IPS DF 6.9 (cell line): ENCODE data around the gene TENT5C.

Source experiments
- DNase-seq: peaks from one replicate; pipeline ENCODE4 v3.0.0-alpha.2; 2013; ENCODE audit warnings: low read depth, low spot score
- H3K27ac ChIP-seq: one replicate; pipeline ENCODE4 v1.5.1; 2013; ENCODE audit warnings: low read length, control low read depth
- H3K27me3 ChIP-seq: 2 replicates; pipeline ENCODE4 v1.6.1; 2013; ENCODE audit warnings: mild to moderate bottlenecking, low read length; ENCODE audit not compliant: control insufficient read depth, insufficient read depth
- H3K36me3 ChIP-seq: 2 replicates; pipeline ENCODE4 v1.6.1; 2013; ENCODE audit warnings: low read length; ENCODE audit not compliant: control insufficient read depth, insufficient read depth
- H3K4me1 ChIP-seq: 2 replicates; pipeline ENCODE4 v1.6.1; 2013; ENCODE audit warnings: low read length; ENCODE audit not compliant: control insufficient read depth, insufficient read depth
- H3K4me3 ChIP-seq: 2 replicates; pipeline ENCODE4 v1.5.1; 2013; ENCODE audit warnings: mild to moderate bottlenecking, low read length
- H3K9me3 ChIP-seq: 2 replicates; pipeline ENCODE4 v1.6.1; 2013; ENCODE audit warnings: low read length, inconsistent platforms; ENCODE audit not compliant: control insufficient read depth, insufficient read depth
- WGBS: extraction: QIAGEN DNeasy Blood & Tissue Kit; methylation state at CpG from one replicate; pipeline ENCODE4 v1.1.7; 2013; ENCODE audit warnings: mixed read lengths, missing lambda C conversion rate; ENCODE audit not compliant: insufficient read length, insufficient coverage; 5-methylcytosine and 5-hydroxymethylcytosine counted together

TENT5C gene

GRCh38 chr1:117572546-117572945 is 33.3 kb upstream of the TENT5C start:
- no peak overlapping the region for H3K4me3 ChIP-seq
- no peaks in the 10 kb centered on the region for H3K9me3 ChIP-seq
- H3K27ac ChIP-seq: no peak overlapping the region
- no peak for DNase-seq
- H3K4me1 ChIP-seq: peaks cover 5% of the 10 kb centered on the region; the same call in 1 of the 2 replicates
- H3K36me3 ChIP-seq: no peaks in the 10 kb centered on the region
- no CpG with 5 or more reads among the region's 4 CpGs for WGBS
- H3K27me3 ChIP-seq: no peaks in the 10 kb centered on the region

GRCh38 chr1:117573386-117574023 is 32.3 kb upstream of the TENT5C start:
- no peak overlapping the region for H3K4me3 ChIP-seq
- no peak for DNase-seq
- H3K4me1 ChIP-seq: peaks cover 5% of the 10 kb centered on the region; the same call in 1 of the 2 replicates
- no peaks in the 10 kb centered on the region for H3K36me3 ChIP-seq
- no CpG with 5 or more reads among the region's 10 CpGs for WGBS
- no peaks in the 10 kb centered on the region for H3K27me3 ChIP-seq
- no peak overlapping the region for H3K27ac ChIP-seq
- H3K9me3 ChIP-seq: no peaks in the 10 kb centered on the region

GRCh38 chr1:117574161-117574835 is 31.6 kb upstream of the TENT5C start:
- peaks cover 5% of the 10 kb centered on the region; the same call in 1 of the 2 replicates for H3K4me1 ChIP-seq
- no peaks in the 10 kb centered on the region for H3K36me3 ChIP-seq
- H3K27ac ChIP-seq: no peak overlapping the region
- WGBS: no CpG with 5 or more reads among the region's 5 CpGs
- DNase-seq: no peak
- H3K9me3 ChIP-seq: no peaks in the 10 kb centered on the region
- no peak overlapping the region for H3K4me3 ChIP-seq
- H3K27me3 ChIP-seq: no peaks in the 10 kb centered on the region

GRCh38 chr1:117575586-117576225 is 30.1 kb upstream of the TENT5C start:
- Histone ChIP-seq H3K36me3 (no peaks in the 10 kb centered on the region), H3K9me3 (no peaks in the 10 kb centered on the region), H3K27me3 (no peaks in the 10 kb centered on the region), H3K4me1 (peaks cover 5% of the 10 kb centered on the region; the same call in 1 of the 2 replicates), H3K4me3 (no peak overlapping the region), H3K27ac (no peak overlapping the region)
- DNase-seq: no peak
- no CpG with 5 or more reads among the region's 8 CpGs for WGBS

- no peak overlapping the region for H3K4me3 ChIP-seq
- DNase-seq: no peak
- no peaks in the 10 kb centered on the region for H3K36me3 ChIP-seq
- H3K9me3 ChIP-seq: no peaks in the 10 kb centered on the region
- H3K27me3 ChIP-seq: no peaks in the 10 kb centered on the region
- no peak overlapping the region for H3K27ac ChIP-seq
- peaks cover 5% of the 10 kb centered on the region; the same call in 1 of the 2 replicates for H3K4me1 ChIP-seq
- WGBS: no CpG with 5 or more reads among the region's 3 CpGs
Observed at GRCh38 chr1:117576236-117576635, 29.6 kb upstream of the TENT5C start.

- DNase-seq: no peak
- H3K27me3 ChIP-seq: no peaks in the 10 kb centered on the region
- no peak overlapping the region for H3K27ac ChIP-seq
- peaks cover 5% of the 10 kb centered on the region; the same call in 1 of the 2 replicates for H3K4me1 ChIP-seq
- no CpG with 5 or more reads among the region's 2 CpGs for WGBS
- no peak overlapping the region for H3K4me3 ChIP-seq
- H3K9me3 ChIP-seq: no peaks in the 10 kb centered on the region
- no peaks in the 10 kb centered on the region for H3K36me3 ChIP-seq
Observed at GRCh38 chr1:117577191-117577885, 28.5 kb upstream of the TENT5C start.

GRCh38 chr1:117578466-117578865 is 27.4 kb upstream of the TENT5C start:
- WGBS: 100% methylated on average over 1 of the region's 4 CpGs
- Histone ChIP-seq H3K4me3 (no peak overlapping the region), H3K27ac (no peak overlapping the region), H3K27me3 (no peaks in the 10 kb centered on the region), H3K36me3 (no peaks in the 10 kb centered on the region), H3K4me1 (peaks cover 5% of the 10 kb centered on the region; the same call in 1 of the 2 replicates), H3K9me3 (no peaks in the 10 kb centered on the region)
- DNase-seq: no peak

GRCh38 chr1:117579221-117579906 is 26.5 kb upstream of the TENT5C start:
- Histone ChIP-seq H3K27me3 (no peaks in the 10 kb centered on the region), H3K27ac (no peak overlapping the region), H3K4me1 (peaks cover under 1% of the 10 kb centered on the region; the same call in 1 of the 2 replicates), H3K4me3 (no peak overlapping the region), H3K36me3 (no peaks in the 10 kb centered on the region), H3K9me3 (no peaks in the 10 kb centered on the region)
- WGBS: no CpG with 5 or more reads among the region's 10 CpGs
- no peak for DNase-seq

GRCh38 chr1:117580436-117580835 is 25.4 kb upstream of the TENT5C start:
- Histone ChIP-seq H3K4me3 (no peak overlapping the region), H3K27ac (no peak overlapping the region), H3K9me3 (no peaks in the 10 kb centered on the region), H3K27me3 (no peaks in the 10 kb centered on the region), H3K4me1 (no peaks in the 10 kb centered on the region), H3K36me3 (no peaks in the 10 kb centered on the region)
- WGBS: no CpG with 5 or more reads among the region's 3 CpGs
- no peak for DNase-seq

- H3K27ac ChIP-seq: no peak overlapping the region
- H3K9me3 ChIP-seq: no peaks in the 10 kb centered on the region
- H3K4me3 ChIP-seq: no peak overlapping the region
- no peaks in the 10 kb centered on the region for H3K4me1 ChIP-seq
- H3K36me3 ChIP-seq: no peaks in the 10 kb centered on the region
- no peaks in the 10 kb centered on the region for H3K27me3 ChIP-seq
- no CpG with 5 or more reads among the region's 2 CpGs for WGBS
- DNase-seq: no peak
Observed at GRCh38 chr1:117580882-117581281, 25.0 kb upstream of the TENT5C start.
